HepG2 (cell line): ENCODE measurements around the gene LTB4R2. TPM values are rescaled to one million over a fixed set of nuclear protein-coding genes. Genes with fewer than 3 reads are reported as not detected.

ENCODE experiments used
- ATAC-seq: fragments of 200-7000 bp; cut with Tn5 transposase; 3 replicates; pipeline ENCODE4 v1.9.1; 2020; ENCODE audit warnings: mild to moderate bottlenecking, moderate library complexity
- BruUV-seq: library from RNA; stranded (reverse); fragments of 400-500 nt; replicated peaks from 2 replicates; lab custom pipeline; 2021; lab: Mats Ljungman, UMichigan
- CTCF ChIA-PET: fragments of 300-600 bp; formaldehyde crosslinking; extraction: SDS; loops from one replicate; lab custom pipeline; 2021; ENCODE audit warnings: low total read pairs, inconsistent platforms, low intra/inter-chr PET ratio; lab: Yijun Ruan, JAX
- POLR2A ChIA-PET: fragments of 350-600 bp; sonication (Branson Sonifier 250); formaldehyde crosslinking; loops from one replicate; lab custom pipeline; 2020; ENCODE audit warnings: antibody characterized with exemption, inconsistent platforms; lab: Yijun Ruan, JAX
- DNase-seq: peaks from one replicate; pipeline ENCODE4 v3.0.0-alpha.2; 2015; ENCODE audit warnings: low spot score
- FAIRE-seq: peaks from 3 replicates; lab custom pipeline; 2011; peaks lifted over from hg19 to GRCh38; lab: Jason Lieb, UNC
- H2AFZ ChIP-seq: one replicate; pipeline ENCODE4 v1.6.1; 2011; ENCODE audit warnings: low read length, inconsistent platforms
- H3K27ac ChIP-seq: fragments of 300-600 bp; 3 replicates; pipeline ENCODE4 v1.8.0; 2011; ENCODE audit warnings: mixed run types, mild to moderate bottlenecking, mixed read lengths, low read length, inconsistent platforms; ENCODE audit not compliant: insufficient read depth; ENCODE audit errors: extremely low read length
- H3K27me3 ChIP-seq, 2 experiments: fragments of 200-600 bp in 1 of 2; 2 replicates in 1 of 2; 3 replicates in 1 of 2; pipeline versions ENCODE4 v1.6.0 to v1.8.0; 2011; ENCODE audit warnings: low read length in 2 of 2, mild to moderate bottlenecking in 2 of 2, moderate library complexity in 2 of 2, inconsistent platforms in 1 of 2; ENCODE audit not compliant: insufficient read depth in 2 of 2, control insufficient read depth in 1 of 2
- H3K36me3 ChIP-seq, 2 experiments: fragments of 200-600 bp in 1 of 2; replicated peaks in 1 of 2; 2 replicates in 1 of 2; 3 replicates in 1 of 2; pipeline versions ENCODE4 v1.5.1 to v1.8.0; 2011; ENCODE audit warnings: low read length in 2 of 2, inconsistent platforms in 1 of 2; ENCODE audit not compliant: insufficient read depth in 2 of 2, control insufficient read depth in 1 of 2
- H3K4me1 ChIP-seq: 2 replicates; pipeline ENCODE4 v1.5.1; 2012; ENCODE audit warnings: low read length, inconsistent platforms; ENCODE audit not compliant: insufficient read depth
- H3K4me2 ChIP-seq: 2 replicates; pipeline ENCODE4 v1.6.0; 2011; ENCODE audit warnings: low read depth, low read length, inconsistent platforms
- H3K4me3 ChIP-seq, 3 experiments: fragments of 200-600 bp in 1 of 3; sonication (generic), shearing (Covaris generic) in 1 of 3; replicated peaks in 1 of 3; 2 replicates each; pipeline ENCODE4 v1.5.1; 2011 to 2016; ENCODE audit warnings: low read length in 3 of 3, inconsistent platforms in 2 of 3, low read depth in 2 of 3, mild to moderate bottlenecking in 2 of 3, control low read depth in 1 of 3, mixed read lengths in 1 of 3; ENCODE audit not compliant: insufficient read depth in 1 of 3
- H3K79me2 ChIP-seq: one replicate; pipeline ENCODE4 v1.6.1; 2011; ENCODE audit warnings: low read length, inconsistent platforms; ENCODE audit not compliant: insufficient read depth
- H3K9ac ChIP-seq: 2 replicates; pipeline ENCODE4 v1.6.0; 2011; ENCODE audit warnings: mild to moderate bottlenecking, low read depth, low read length, inconsistent platforms; ENCODE audit not compliant: insufficient read depth
- H3K9me3 ChIP-seq: 2 replicates; pipeline ENCODE4 v1.5.1; 2012; ENCODE audit warnings: mild to moderate bottlenecking, low read length
- H4K20me1 ChIP-seq: 2 replicates; pipeline ENCODE4 v1.6.0; 2011; ENCODE audit warnings: inconsistent platforms, mild to moderate bottlenecking, low read length, moderate library complexity; ENCODE audit not compliant: insufficient read depth
- ATF2 ChIP-seq: sonication (generic); formaldehyde crosslinking; IDR thresholded peaks from 2 replicates; pipeline ENCODE4 v1.4.0; 2020; ENCODE audit warnings: missing genetic modification reagents
- DNMT3B ChIP-seq: conservative IDR thresholded peaks from 2 replicates; pipeline ENCODE4 v1.6.1; 2016; ENCODE audit warnings: missing biosample characterization, control low read depth
- FOSL2 ChIP-seq: sonication (generic); formaldehyde crosslinking; IDR thresholded peaks from 2 replicates; pipeline ENCODE4 v1.4.0; 2020; ENCODE audit warnings: missing genetic modification reagents
- HIC2 ChIP-seq: sonication (generic); formaldehyde crosslinking; IDR thresholded peaks from 2 replicates; pipeline ENCODE4 v1.9.0; 2022; ENCODE audit warnings: low read depth, missing genetic modification reagents
- HIVEP1 ChIP-seq: sonication (generic); formaldehyde crosslinking; IDR thresholded peaks from 2 replicates; pipeline ENCODE4 v1.4.0; 2020; ENCODE audit warnings: mild to moderate bottlenecking, missing genetic modification reagents
- HNF1B ChIP-seq: sonication (generic); formaldehyde crosslinking; IDR thresholded peaks from 2 replicates; pipeline ENCODE4 v1.5.1; 2020; ENCODE audit warnings: mild to moderate bottlenecking, moderate library complexity, missing genetic modification reagents
- HNF4A ChIP-seq: sonication (generic); formaldehyde crosslinking; IDR thresholded peaks from 2 replicates; pipeline ENCODE4 v1.4.0; 2020; ENCODE audit warnings: missing genetic modification reagents
- PBX2 ChIP-seq: IDR thresholded peaks from 2 replicates; pipeline ENCODE4 v1.6.1; 2016; ENCODE audit warnings: control low read depth
- SMARCE1 ChIP-seq: fragments of 450-650 bp; IDR thresholded peaks from 2 replicates; pipeline ENCODE4 v1.6.1; 2017; ENCODE audit warnings: borderline replicate concordance
- SSRP1 ChIP-seq: IDR thresholded peaks from 2 replicates; pipeline ENCODE4 v1.6.1; 2016; ENCODE audit warnings: control low read depth
- ZNF225 ChIP-seq: sonication (generic); formaldehyde crosslinking; IDR thresholded peaks from 2 replicates; pipeline ENCODE4 v1.4.0; 2020; ENCODE audit warnings: mild to moderate bottlenecking, missing genetic modification reagents
- ZNF296 ChIP-seq: sonication (generic); formaldehyde crosslinking; conservative IDR thresholded peaks from 2 replicates; pipeline ENCODE4 v1.5.0; 2020; ENCODE audit warnings: mild to moderate bottlenecking, missing genetic modification reagents
- ZNF350 ChIP-seq: sonication (generic); formaldehyde crosslinking; IDR thresholded peaks from 2 replicates; pipeline ENCODE4 v1.4.0; 2020; ENCODE audit warnings: mild to moderate bottlenecking, low read depth, missing genetic modification reagents, borderline replicate concordance
- ZNF563 ChIP-seq: sonication (generic); formaldehyde crosslinking; IDR thresholded peaks from 2 replicates; pipeline ENCODE4 v1.8.0; 2022; ENCODE audit warnings: mild to moderate bottlenecking, moderate library complexity, missing genetic modification reagents
- ZNF576 ChIP-seq: sonication (generic); formaldehyde crosslinking; IDR thresholded peaks from 2 replicates; pipeline ENCODE4 v1.4.0; 2020; ENCODE audit warnings: mild to moderate bottlenecking, missing genetic modification reagents
- ZNF839 ChIP-seq: sonication (generic); formaldehyde crosslinking; IDR thresholded peaks from 2 replicates; pipeline ENCODE4 v1.4.0; 2020; ENCODE audit warnings: missing genetic modification reagents, mild to moderate bottlenecking, borderline replicate concordance
- ZSCAN29 ChIP-seq: sonication (generic); formaldehyde crosslinking; conservative IDR thresholded peaks from 2 replicates; pipeline ENCODE4 v1.4.0; 2020; ENCODE audit warnings: mild to moderate bottlenecking, missing genetic modification reagents
- WGBS: methylation state at CpG from one replicate; pipeline ENCODE4 v1.1.6; 2017; ENCODE audit warnings: low lambda C conversion rate; 5-methylcytosine and 5-hydroxymethylcytosine counted together
- in situ Hi-C: cut with HindIII; loops from 2 replicates; pipeline ENCODE4 v1.10.0; 2017; ENCODE audit warnings: low pct_unique_long_range_greater_than_20kb; ENCODE audit not compliant: extremely low pct_ligation_motif_present
- intact Hi-C: fragments of 100-400 bp; cut with micrococcal nuclease; formaldehyde crosslinking; loops from one replicate; pipeline ENCODE4 v1.10.0; 2022; ENCODE audit not compliant: unreplicated experiment
- polyA plus RNA-seq, 8 experiments: library from polyadenylated mRNA; depleted of rRNA in 3 of 8; stranded (reverse) in 7 of 8; unstranded in 1 of 8; fragments of >200 nt; fragmentation: Illumina TruSeq in 4 of 8; extraction: Trizol in 4 of 8; gene quantifications; 2 replicates each; pipeline versions ENCODE4 v1.2.1 to v1.2.3, GENCODE V29; 2011 to 2016; ENCODE audit warnings: low read depth in 4 of 8, missing spikeins in 1 of 8, mixed read lengths in 1 of 8; ENCODE audit not compliant: insufficient read depth in 1 of 8
- total RNA-seq, 5 experiments: library from RNA; depleted of rRNA; stranded (reverse); fragments of >200 nt; fragmentation: Illumina TruSeq; extraction: Trizol; gene quantifications; 2 replicates each; pipeline ENCODE4 v1.2.3, GENCODE V29; 2016; ENCODE audit warnings: low read depth in 1 of 5

LTB4R2 gene
- total and polyA plus RNA-seq, 2 of the 13 experiments (the other 11 are each of a cell fraction or from before 2014, with no cell fraction given): 3.9 to 6.9 TPM

GRCh38 chr14:24337144-24337823, 27.3 kb downstream of the LTB4R2 start:
- no peaks in the 10 kb centered on the region for H4K20me1 ChIP-seq
- H3K9ac ChIP-seq: no peak overlapping the region
- in situ Hi-C loops: no loop called here
- H2AFZ ChIP-seq: no peak overlapping the region
- FAIRE-seq: no peak
- H3K4me2 ChIP-seq: no peak overlapping the region
- intact Hi-C loops: no loop called here
- no TSS peak for BruUV-seq
- no peak overlapping the region for H3K27ac ChIP-seq
- H3K79me2 ChIP-seq: no peaks in the 10 kb centered on the region
- no peak overlapping the region for H3K4me3 ChIP-seq
- no peak for DNase-seq
- peaks cover 34% of the 10 kb centered on the region for H3K4me1 ChIP-seq
- POLR2A ChIA-PET: interaction anchor here (0.8 to 2.0 kb wide), 8 partner anchors 9 to 105 kb away, joined by 3 to 7 read pairs (median 4); partner anchors contain the start of genes CBLN3 and KHNYN
- ATAC-seq: no peak
- H3K36me3 ChIP-seq: no peaks in the 10 kb centered on the region
- H3K9me3 ChIP-seq: no peaks in the 10 kb centered on the region
- H3K27me3 ChIP-seq: peaks cover 20 to 78% of the 10 kb centered on the region in 2 experiments; a peak in 4 of 5 replicates
- 12% methylated on average over 7 of the region's 7 CpGs for WGBS
- CTCF ChIA-PET: interaction anchor here (1.3 to 10.2 kb wide), 2 partner anchors 97 to 99 kb away, joined by 5 to 235 read pairs; partner anchors contain the start of genes CBLN3 and KHNYN
- TF ChIP-seq HIC2 (CRISPR knock-in tag): peak; percentile 53; the same call in 1 of the 2 replicates
- peak; percentile 92 for TF ChIP-seq FOSL2 (CRISPR knock-in tag)
- TF ChIP-seq SSRP1 (CRISPR knock-in tag): 0 out of 2 replicates have a peak, but pooled peaks have one; percentile 46
- peak; percentile 61; the same call in 1 of the 2 replicates for TF ChIP-seq ZNF296 (CRISPR knock-in tag)
- 0 out of 2 replicates have a peak, but pooled peaks have one; percentile 56 for TF ChIP-seq ZNF350
- no peak for TF ChIP-seq ZSCAN29 (CRISPR knock-in tag)
- peak; percentile 64; the same call in 1 of the 2 replicates for TF ChIP-seq ZNF563 (CRISPR knock-in tag)
- 0 out of 2 replicates have a peak, but pooled peaks have one; percentile 8 for TF ChIP-seq PBX2 (CRISPR knock-in tag)
- TF ChIP-seq HIVEP1 (CRISPR knock-in tag): no peak
- no peak for TF ChIP-seq SMARCE1
- peak; percentile 47; the same call in 1 of the 2 replicates for TF ChIP-seq ZNF225 (CRISPR knock-in tag)
- no peak for TF ChIP-seq HNF1B (CRISPR knock-in tag)
- no peak for TF ChIP-seq ATF2 (CRISPR knock-in tag)
- TF ChIP-seq ZNF839 (CRISPR knock-in tag): 0 out of 2 replicates have a peak, but pooled peaks have one; percentile 54
- no peak for TF ChIP-seq ZNF576
- TF ChIP-seq HNF4A: peak; percentile 29; the same call in 1 of the 2 replicates
- TF ChIP-seq DNMT3B (CRISPR knock-in tag): peak; percentile 75; the same call in 1 of the 2 replicates
